Chondrocyte (in vitro differentiated cells): ENCODE results near the gene INSL4. TPM values are rescaled to one million over a fixed set of nuclear protein-coding genes. Genes with fewer than 3 reads are reported as not detected.

Experiments used
- DNase-seq: peaks from one replicate; pipeline ENCODE4 v3.0.0; 2021; ENCODE audit warnings: mixed read lengths, low spot score
- H3K27ac Mint-ChIP-seq: one replicate; pipeline ENCODE4 v1.8.0; 2021; ENCODE audit warnings: mild to moderate bottlenecking, moderate library complexity, mixed read lengths; ENCODE audit not compliant: unreplicated experiment
- H3K27me3 Mint-ChIP-seq: 2 replicates; pipeline ENCODE4 v1.8.0; 2021; ENCODE audit warnings: low read depth, mixed read lengths
- H3K36me3 Mint-ChIP-seq: 2 replicates; pipeline ENCODE4 v1.8.0; 2021; ENCODE audit warnings: low read depth, mixed read lengths
- H3K4me1 Mint-ChIP-seq: 2 replicates; pipeline ENCODE4 v1.8.0; 2021; ENCODE audit warnings: low read depth, mild to moderate bottlenecking, mixed read lengths
- H3K4me3 Mint-ChIP-seq: one replicate; pipeline ENCODE4 v1.8.0; 2021; ENCODE audit warnings: mild to moderate bottlenecking, moderate library complexity, mixed read lengths; ENCODE audit not compliant: unreplicated experiment
- H3K9me3 Mint-ChIP-seq: 2 replicates; pipeline ENCODE4 v1.8.0; 2021; ENCODE audit warnings: low read depth, mixed read lengths
- CTCF ChIP-seq: fragments of 200-600 bp; sonication (generic); IDR thresholded peaks from 2 replicates; pipeline ENCODE4 v1.5.0; 2021; ENCODE audit warnings: antibody characterized with exemption, mild to moderate bottlenecking, moderate library complexity
- total RNA-seq: library from RNA; stranded (reverse); gene quantifications from 3 replicates; pipeline ENCODE4 v1.2.1, GENCODE V29; 2021

Gene INSL4
- total RNA-seq, 1 donor from 2014 or later: not detected

- DNase-seq: no peak
- TF ChIP-seq CTCF: no peak
- peaks cover 16% of the 10 kb centered on the region for H3K27me3 Mint-ChIP-seq
- H3K9me3 Mint-ChIP-seq: no peaks in the 10 kb centered on the region
- no peak overlapping the region for H3K4me3 Mint-ChIP-seq
- H3K27ac Mint-ChIP-seq: no peak overlapping the region
- H3K36me3 Mint-ChIP-seq: no peaks in the 10 kb centered on the region
- H3K4me1 Mint-ChIP-seq: no peaks in the 10 kb centered on the region
Observed at GRCh38 chr9:5191985-5192384, 39.2 kb upstream of the INSL4 start.

DNA sequence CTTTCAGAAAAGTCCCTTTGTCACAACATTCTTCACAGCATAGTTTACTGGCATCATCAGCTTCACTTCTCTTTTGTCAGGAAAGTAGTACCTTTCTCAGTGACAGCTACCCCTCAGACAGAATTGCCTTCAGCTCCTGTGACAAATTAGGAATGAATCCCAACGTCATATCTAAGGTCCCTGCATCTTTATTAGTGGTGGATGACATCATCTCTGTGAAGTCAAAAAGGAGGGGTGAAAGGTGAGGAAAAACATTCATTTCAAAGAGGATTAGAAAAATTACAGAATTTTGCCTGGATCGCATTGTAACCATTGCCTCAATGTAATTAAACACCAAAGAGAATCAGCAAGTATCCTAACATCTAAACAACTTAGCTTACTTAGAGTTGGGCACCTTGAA, 37.9 kb upstream of the INSL4 start:
- no peak overlapping the region for H3K4me3 Mint-ChIP-seq

DNA sequence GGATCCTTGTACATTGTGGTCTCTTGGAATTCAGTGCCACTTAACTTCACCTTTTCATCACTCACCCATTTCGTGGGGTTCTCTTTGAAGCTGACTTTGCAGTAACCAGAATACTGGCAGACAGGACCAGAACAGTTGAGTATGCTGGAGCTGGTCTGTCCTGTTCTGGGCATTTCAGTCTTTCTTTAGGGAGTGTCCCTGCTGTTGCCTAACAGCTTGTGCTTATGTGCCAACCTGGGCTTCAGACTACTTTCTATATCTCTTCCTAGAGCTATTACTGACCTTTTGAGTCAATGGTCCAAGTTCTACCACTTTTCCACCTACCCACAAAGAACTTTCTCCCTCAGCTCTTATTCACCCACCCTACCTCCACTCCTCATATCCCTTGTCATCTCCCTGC, 35.8 kb upstream of the INSL4 start:
- H3K27me3 Mint-ChIP-seq: peaks cover 16% of the 10 kb centered on the region
- no peak for TF ChIP-seq CTCF
- H3K9me3 Mint-ChIP-seq: peaks cover 5% of the 10 kb centered on the region
- no peaks in the 10 kb centered on the region for H3K36me3 Mint-ChIP-seq
- no peaks in the 10 kb centered on the region for H3K4me1 Mint-ChIP-seq
- no peak overlapping the region for H3K27ac Mint-ChIP-seq
- no peak for DNase-seq
- no peak overlapping the region for H3K4me3 Mint-ChIP-seq

More for the DNA sequence above, 37.9 kb upstream of the INSL4 start:
- peaks cover 19% of the 10 kb centered on the region for H3K27me3 Mint-ChIP-seq
- no peaks in the 10 kb centered on the region for H3K36me3 Mint-ChIP-seq
- H3K27ac Mint-ChIP-seq: no peak overlapping the region
- no peaks in the 10 kb centered on the region for H3K4me1 Mint-ChIP-seq
- peaks cover 4% of the 10 kb centered on the region for H3K9me3 Mint-ChIP-seq
- no peak for DNase-seq
- TF ChIP-seq CTCF: no peak

DNA sequence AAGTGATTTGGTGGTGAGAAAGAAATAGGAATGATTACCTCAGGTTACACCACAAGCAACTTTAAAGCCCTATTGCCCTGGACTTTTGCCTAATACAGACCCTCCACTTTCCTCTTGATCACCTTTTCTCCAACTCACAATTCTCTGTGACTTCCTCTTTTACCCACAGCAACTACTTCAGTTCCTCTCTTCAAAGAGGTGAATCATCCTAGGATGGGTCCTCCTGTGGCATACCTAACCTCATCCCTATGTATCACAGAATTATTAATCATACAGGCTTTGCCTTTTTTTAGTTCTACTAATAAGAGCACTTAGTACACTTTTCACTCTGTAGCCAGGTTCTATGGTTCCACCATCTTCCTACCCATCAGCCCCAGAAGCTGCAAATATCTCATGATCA, 26.1 kb upstream of the INSL4 start:
- DNase-seq: no peak
- Mint-ChIP-seq H3K4me1 (no peaks in the 10 kb centered on the region), H3K9me3 (peaks cover 5% of the 10 kb centered on the region), H3K27me3 (peaks cover 28% of the 10 kb centered on the region), H3K36me3 (no peaks in the 10 kb centered on the region), H3K4me3 (no peak overlapping the region), H3K27ac (no peak overlapping the region)
- no peak for TF ChIP-seq CTCF

DNA sequence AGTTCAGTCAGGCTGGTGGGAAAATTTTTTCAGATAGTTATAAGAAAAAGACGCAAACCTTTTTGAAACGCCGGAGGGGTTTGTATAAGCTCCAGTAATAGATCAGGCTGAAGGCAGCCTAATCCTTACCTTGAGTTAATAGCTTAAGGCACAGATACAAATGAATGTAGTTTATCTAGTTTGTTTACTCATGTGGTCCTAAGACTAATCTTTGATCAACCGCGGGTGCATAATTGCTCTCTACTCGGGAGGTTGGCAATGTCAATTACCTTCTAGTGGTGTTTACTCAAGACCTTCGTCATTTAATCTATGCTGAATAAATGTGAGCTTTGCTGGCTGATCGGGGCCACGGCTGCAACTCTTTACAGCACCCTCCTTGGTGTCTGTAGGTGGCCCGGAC, 665 bp upstream of the INSL4 start:
- no peak for DNase-seq
- Mint-ChIP-seq H3K4me3 (no peak overlapping the region), H3K9me3 (peaks cover 9% of the 10 kb centered on the region), H3K27me3 (peaks cover 31% of the 10 kb centered on the region), H3K36me3 (no peaks in the 10 kb centered on the region), H3K27ac (no peak overlapping the region), H3K4me1 (no peaks in the 10 kb centered on the region)
- no peak for TF ChIP-seq CTCF
